HCT116 (cell line): ENCODE results near the gene CNFN. TPM values are rescaled to one million over a fixed set of nuclear protein-coding genes. Genes with fewer than 3 reads are reported as not detected.

ENCODE experiments used
- ATAC-seq: fragments of 200-7000 bp; cut with Tn5 transposase; 2 replicates; pipeline ENCODE4 v1.9.1; 2020; ENCODE audit warnings: mild to moderate bottlenecking, moderate library complexity
- BruUV-seq: library from RNA; stranded (reverse); fragments of 400-500 nt; replicated peaks from 2 replicates; lab custom pipeline; 2021; lab: Mats Ljungman, UMichigan
- CTCF ChIA-PET: fragments of 300-600 bp; sonication (Branson Sonifier 250); formaldehyde crosslinking; loops from one replicate; lab custom pipeline; 2021; ENCODE audit warnings: antibody characterized with exemption; lab: Charles Lee
- POLR2A ChIA-PET: fragments of 300-600, 350-600 bp; sonication (Branson Sonifier 250); formaldehyde crosslinking; loops from one replicate; lab custom pipeline; 2021; ENCODE audit warnings: antibody characterized with exemption; lab: Charles Lee
- RAD21 ChIA-PET, 2 experiments: fragments of 300-600 bp; sonication (Branson Sonifier 250); formaldehyde crosslinking; loops; one replicate each; lab custom pipeline; 2023; ENCODE audit warnings: low total read pairs in 2 of 2; ENCODE audit not compliant: uncharacterized antibody in 2 of 2, unreplicated experiment in 2 of 2, low non-redundant PET in 1 of 2; lab: Charles Lee
- DNase-seq: peaks from one replicate; pipeline ENCODE4 v3.0.0-alpha.2; 2010; ENCODE audit warnings: low read depth, low spot score
- H2AFZ ChIP-seq: fragments of 200-600 bp; shearing (Covaris generic), sonication (generic); 2 replicates; pipeline ENCODE4 v1.6.1; 2017; ENCODE audit warnings: low read depth, mixed run types, mixed read lengths, antibody characterized with exemption, low read length; ENCODE audit not compliant: poor library complexity, severe bottlenecking
- H3K27ac ChIP-seq: 2 replicates; pipeline ENCODE4 v1.5.1; 2012; ENCODE audit warnings: low read depth, low read length
- H3K27me3 ChIP-seq: fragments of 200-600 bp; sonication (generic); 2 replicates; pipeline ENCODE4 v1.6.1; 2016; ENCODE audit warnings: mixed run types, low read length, mixed read lengths; ENCODE audit not compliant: insufficient read depth
- H3K36me3 ChIP-seq, 2 experiments: fragments of 200-500 bp in 1 of 2; fragments of 200-600 bp in 1 of 2; sonication (Bioruptor generic) in 1 of 2; sonication (generic) in 1 of 2; 2 replicates each; pipeline versions ENCODE4 v1.5.1 to v1.6.1; 2014 to 2016; ENCODE audit warnings: low read length in 2 of 2, inconsistent platforms in 1 of 2, mixed read lengths in 1 of 2, mixed run types in 1 of 2; ENCODE audit not compliant: insufficient read depth in 2 of 2, control insufficient read depth in 1 of 2
- H3K4me1 ChIP-seq, 2 experiments: fragments of 200-600 bp in 1 of 2; sonication (generic) in 1 of 2; 2 replicates each; pipeline versions ENCODE4 v1.5.1 to v1.6.1; 2012 to 2017; ENCODE audit warnings: low read length in 2 of 2, inconsistent platforms in 1 of 2, mild to moderate bottlenecking in 1 of 2, mixed read lengths in 1 of 2, mixed run types in 1 of 2, moderate library complexity in 1 of 2; ENCODE audit not compliant: insufficient read depth in 2 of 2, control insufficient read depth in 1 of 2
- H3K4me2 ChIP-seq: fragments of 200-600 bp; sonication (generic); 2 replicates; pipeline ENCODE4 v1.6.1; 2017; ENCODE audit warnings: mixed run types, low read length, mixed read lengths
- H3K4me3 ChIP-seq, 2 experiments: fragments of 200-600 bp in 1 of 2; sonication (generic) in 1 of 2; replicated peaks in 1 of 2; 2 replicates each; pipeline ENCODE4 v1.5.1; 2011 to 2016; ENCODE audit warnings: low read length in 2 of 2, control low read depth in 1 of 2, low read depth in 1 of 2, mild to moderate bottlenecking in 1 of 2, mixed read lengths in 1 of 2, mixed run types in 1 of 2
- H3K79me2 ChIP-seq: fragments of 200-600 bp; sonication (generic); 2 replicates; pipeline ENCODE4 v1.6.1; 2017; ENCODE audit warnings: mild to moderate bottlenecking, mixed run types, low read length, moderate library complexity, mixed read lengths; ENCODE audit not compliant: insufficient read depth
- H3K9ac ChIP-seq: fragments of 200-600 bp; sonication (generic); 2 replicates; pipeline ENCODE4 v1.6.1; 2016; ENCODE audit warnings: low read length, mixed read lengths
- H3K9me2 ChIP-seq: fragments of 200-600 bp; sonication (generic), shearing (Covaris generic); 2 replicates; pipeline ENCODE4 v1.6.1; 2017; ENCODE audit warnings: mixed run types, mild to moderate bottlenecking, moderate library complexity; ENCODE audit not compliant: insufficient read depth
- H3K9me3 ChIP-seq, 2 experiments: fragments of 200-500 bp in 1 of 2; fragments of 200-600 bp in 1 of 2; sonication (Bioruptor generic) in 1 of 2; sonication (generic) in 1 of 2; 2 replicates each; pipeline ENCODE4 v1.6.1; 2014 to 2017; ENCODE audit warnings: low read length in 2 of 2, mixed read lengths in 2 of 2, inconsistent platforms in 1 of 2, low read depth in 1 of 2, mild to moderate bottlenecking in 1 of 2, mixed run types in 1 of 2, moderate library complexity in 1 of 2; ENCODE audit not compliant: control insufficient read depth in 1 of 2, insufficient read depth in 1 of 2
- H4K20me1 ChIP-seq: fragments of 200-600 bp; sonication (generic), shearing (Covaris generic); 2 replicates; pipeline ENCODE4 v1.6.1; 2017; ENCODE audit warnings: mixed run types, mild to moderate bottlenecking, moderate library complexity; ENCODE audit not compliant: insufficient read depth
- CBX3 ChIP-seq: IDR thresholded peaks from 2 replicates; pipeline ENCODE4 v1.6.1; 2012; ENCODE audit warnings: low read depth
- SIN3A ChIP-seq: IDR thresholded peaks from 2 replicates; pipeline ENCODE4 v1.6.1; 2012; ENCODE audit warnings: low read depth
- TCF7L2 ChIP-seq: IDR thresholded peaks from 2 replicates; pipeline ENCODE4 v1.7.0; 2011; ENCODE audit warnings: borderline replicate concordance, inconsistent platforms; ENCODE audit not compliant: insufficient read depth, insufficient read length; ENCODE audit errors: extremely low read depth
- YY1 ChIP-seq: IDR thresholded peaks from 2 replicates; pipeline ENCODE4 v1.6.1; 2011; ENCODE audit warnings: low read length, low read depth, moderate library complexity, mild to moderate bottlenecking; ENCODE audit not compliant: insufficient replicate concordance; ENCODE audit errors: extremely low read depth
- ZFX ChIP-seq: fragments of 450-650 bp; IDR thresholded peaks from 2 replicates; pipeline ENCODE4 v1.6.1; 2017
- ZNF274 ChIP-seq: fragments of 200-500 bp; sonication (Bioruptor generic); IDR thresholded peaks from 2 replicates; pipeline ENCODE4 v1.6.1; 2014; ENCODE audit warnings: mild to moderate bottlenecking, low read depth, low read length, inconsistent platforms
- intact Hi-C: fragments of 100-400 bp; cut with micrococcal nuclease; formaldehyde crosslinking; loops from 2 replicates; pipeline ENCODE4 v1.10.0; 2022
- total RNA-seq: library from RNA; stranded (reverse); gene quantifications from one replicate; pipeline ENCODE4 v1.2.1, GENCODE V29; 2021; ENCODE audit not compliant: unreplicated experiment

The CNFN gene
- total RNA-seq, 1 experiment from 2014 or later, result 13.9 TPM

- Histone ChIP-seq H2AFZ (peak overlapping the region; percentile 15), H3K79me2 (no peaks in the 10 kb centered on the region), H3K27ac (peak overlapping the region; percentile 50), H3K9me2 (no peaks in the 10 kb centered on the region), H3K36me3 (no peaks in the 10 kb centered on the region), H3K9ac (peak overlapping the region; percentile 69), H3K4me2 (peak overlapping the region; percentile 89), H3K4me1 (peaks cover 21 to 45% of the 10 kb centered on the region in 2 experiments; a peak in 3 of 4 replicates), H4K20me1 (no peaks in the 10 kb centered on the region), H3K9me3 (no peaks in the 10 kb centered on the region), H3K27me3 (no peaks in the 10 kb centered on the region), H3K4me3 (peak overlapping the region; percentile 71 to 73)
- TF ChIP-seq TCF7L2, result peak; percentile 56
- TF ChIP-seq ZFX, result 0 out of 2 replicates have a peak, but pooled peaks have one; percentile 15
- no peak for TF ChIP-seq CBX3
- TF ChIP-seq ZNF274, result no peak
- RAD21 ChIA-PET, result no interaction called here
- CTCF ChIA-PET, result interaction anchor here (1.0 to 2.8 kb wide), 5 partner anchors 11 to 310 kb away, joined by 4 to 22 read pairs (median 5); no protein-coding TSS in a partner anchor
- ATAC-seq, result peak; percentile 55
- POLR2A ChIA-PET, result interaction anchor here (1.0 to 2.7 kb wide), 2 partner anchors 10 to 26 kb away, joined by 5 to 10 read pairs; no protein-coding TSS in a partner anchor
- no peak for DNase-seq
- BruUV-seq, result TSS peak; percentile 52
- intact Hi-C loops, result no loop called here
Observed at GRCh38 chr19:42422901-42423461, 32.9 kb upstream of the CNFN start.

GRCh38 chr19:42422092-42422900 is 32.2 kb upstream of the CNFN start:
- ChIA-PET CTCF (interaction anchor here (2.7 kb wide), 1 partner anchor 18 kb away, joined by 19 read pairs; no protein-coding TSS in a partner anchor), RAD21 (no interaction called here), POLR2A (interaction anchor here (2.7 kb wide), 1 partner anchor 26 kb away, joined by 10 read pairs; no protein-coding TSS in a partner anchor)
- H3K4me1 ChIP-seq, result peaks cover 21 to 45% of the 10 kb centered on the region in 2 experiments; a peak in 3 of 4 replicates
- no peak for DNase-seq
- no peak for ATAC-seq
- H3K79me2 ChIP-seq, result no peaks in the 10 kb centered on the region
- BruUV-seq, result no TSS peak
- peak overlapping the region; percentile 71 to 73 for H3K4me3 ChIP-seq
- no peak overlapping the region for H2AFZ ChIP-seq
- no peak for TF ChIP-seq SIN3A
- TF ChIP-seq YY1, result no peak
- intact Hi-C loops, result no loop called here
- H3K27ac ChIP-seq, result peak overlapping the region; percentile 50
- H4K20me1 ChIP-seq, result no peaks in the 10 kb centered on the region
- H3K36me3 ChIP-seq, result no peaks in the 10 kb centered on the region
- H3K9me3 ChIP-seq, result no peaks in the 10 kb centered on the region
- peak overlapping the region; percentile 89 for H3K4me2 ChIP-seq
- no peaks in the 10 kb centered on the region for H3K9me2 ChIP-seq
- H3K9ac ChIP-seq, result peak overlapping the region; percentile 69
- no peaks in the 10 kb centered on the region for H3K27me3 ChIP-seq
